Endothelial cell (in vitro differentiated cells): Measurements from ENCODE around the gene FZR1. TPM values are rescaled to one million over a fixed set of nuclear protein-coding genes. Genes with fewer than 3 reads are reported as not detected.

ENCODE experiments used
- DNase-seq: peaks from one replicate; pipeline ENCODE4 v3.0.0; 2021; ENCODE audit warnings: low spot score
- H3K27ac Mint-ChIP-seq: one replicate; pipeline ENCODE4 v1.8.0; 2021; ENCODE audit warnings: mixed read lengths, inconsistent platforms; ENCODE audit not compliant: unreplicated experiment
- H3K27me3 Mint-ChIP-seq: one replicate; pipeline ENCODE4 v1.8.0; 2021; ENCODE audit warnings: mild to moderate bottlenecking, moderate library complexity, mixed read lengths, inconsistent platforms; ENCODE audit not compliant: unreplicated experiment
- H3K36me3 Mint-ChIP-seq: one replicate; pipeline ENCODE4 v1.8.0; 2021; ENCODE audit warnings: mild to moderate bottlenecking, low read depth, mixed read lengths, inconsistent platforms; ENCODE audit not compliant: unreplicated experiment
- H3K4me1 Mint-ChIP-seq: one replicate; pipeline ENCODE4 v1.8.0; 2021; ENCODE audit warnings: mild to moderate bottlenecking, mixed read lengths, inconsistent platforms; ENCODE audit not compliant: unreplicated experiment
- H3K4me3 Mint-ChIP-seq: one replicate; pipeline ENCODE4 v1.8.0; 2021; ENCODE audit warnings: mild to moderate bottlenecking, mixed read lengths, inconsistent platforms; ENCODE audit not compliant: unreplicated experiment
- H3K9me3 Mint-ChIP-seq: one replicate; pipeline ENCODE4 v1.8.0; 2021; ENCODE audit warnings: mixed read lengths, inconsistent platforms; ENCODE audit not compliant: unreplicated experiment
- total RNA-seq: library from RNA; stranded (reverse); fragmentation: NEBNext Ultra II Directional; extraction: Animal tissue kit (Norgen Biotek cat#: 25700); gene quantifications from one replicate; pipeline ENCODE4 v1.2.1, GENCODE V29; 2021; ENCODE audit not compliant: unreplicated experiment
- TF ChIP-seq, protein P1 (sequence below): fragments of 200-600 bp; sonication (generic); IDR thresholded peaks from one replicate; pipeline ENCODE4 v1.5.0; 2021; ENCODE audit warnings: antibody characterized with exemption; ENCODE audit not compliant: unreplicated experiment

FZR1 gene
- total RNA-seq, 1 donor from 2014 or later = 38.9 TPM

DNA sequence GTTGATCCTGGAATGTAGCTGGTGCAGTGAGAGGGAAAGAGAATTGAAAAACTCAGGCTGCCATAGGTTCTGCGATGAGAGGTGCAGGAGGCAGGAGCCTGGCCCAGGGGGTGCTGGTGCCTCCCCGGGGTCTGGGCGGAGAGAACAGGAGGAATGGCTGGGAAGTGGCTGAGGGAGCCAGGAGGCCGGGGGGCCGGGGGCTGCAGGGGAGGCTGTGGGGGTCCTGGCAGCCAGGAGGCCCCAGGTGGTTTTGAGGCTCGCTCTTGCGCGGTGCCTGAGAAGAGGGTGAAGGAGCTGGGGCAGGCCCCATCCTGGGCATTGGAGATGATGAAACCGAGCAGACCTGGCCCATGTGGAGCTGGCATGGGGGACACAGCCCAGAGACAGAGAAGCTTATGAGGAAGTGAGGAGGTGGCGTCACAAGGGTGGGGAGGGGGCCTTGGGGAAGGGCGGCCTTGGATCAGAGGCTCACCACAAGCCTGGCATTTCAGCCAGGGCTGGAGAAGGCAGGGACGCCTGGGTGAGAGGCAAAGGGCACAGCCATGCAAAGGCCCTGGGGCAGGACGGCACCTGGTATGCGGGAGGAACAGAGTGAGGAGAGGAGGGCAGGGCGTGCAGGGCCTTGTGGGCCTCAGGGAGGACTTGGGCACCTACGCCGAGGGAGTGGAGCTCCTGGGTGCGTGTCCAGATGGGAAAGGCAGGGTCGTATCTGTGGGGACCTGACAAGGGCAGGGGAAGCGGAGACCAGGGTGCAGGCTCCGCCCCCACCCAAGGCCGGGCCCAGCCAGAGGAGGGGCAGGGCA, 31.5 kb downstream of the FZR1 start:
- peaks cover 11% of the 10 kb centered on the region for H3K36me3 Mint-ChIP-seq
- H3K27ac Mint-ChIP-seq = no peak overlapping the region
- DNase-seq = no peak
- H3K4me1 Mint-ChIP-seq = peaks cover 2% of the 10 kb centered on the region
- peaks cover 15% of the 10 kb centered on the region for H3K27me3 Mint-ChIP-seq
- TF ChIP-seq, protein P1, sequence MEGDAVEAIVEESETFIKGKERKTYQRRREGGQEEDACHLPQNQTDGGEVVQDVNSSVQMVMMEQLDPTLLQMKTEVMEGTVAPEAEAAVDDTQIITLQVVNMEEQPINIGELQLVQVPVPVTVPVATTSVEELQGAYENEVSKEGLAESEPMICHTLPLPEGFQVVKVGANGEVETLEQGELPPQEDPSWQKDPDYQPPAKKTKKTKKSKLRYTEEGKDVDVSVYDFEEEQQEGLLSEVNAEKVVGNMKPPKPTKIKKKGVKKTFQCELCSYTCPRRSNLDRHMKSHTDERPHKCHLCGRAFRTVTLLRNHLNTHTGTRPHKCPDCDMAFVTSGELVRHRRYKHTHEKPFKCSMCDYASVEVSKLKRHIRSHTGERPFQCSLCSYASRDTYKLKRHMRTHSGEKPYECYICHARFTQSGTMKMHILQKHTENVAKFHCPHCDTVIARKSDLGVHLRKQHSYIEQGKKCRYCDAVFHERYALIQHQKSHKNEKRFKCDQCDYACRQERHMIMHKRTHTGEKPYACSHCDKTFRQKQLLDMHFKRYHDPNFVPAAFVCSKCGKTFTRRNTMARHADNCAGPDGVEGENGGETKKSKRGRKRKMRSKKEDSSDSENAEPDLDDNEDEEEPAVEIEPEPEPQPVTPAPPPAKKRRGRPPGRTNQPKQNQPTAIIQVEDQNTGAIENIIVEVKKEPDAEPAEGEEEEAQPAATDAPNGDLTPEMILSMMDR = no peak
- no peaks in the 10 kb centered on the region for H3K9me3 Mint-ChIP-seq
- H3K4me3 Mint-ChIP-seq = no peak overlapping the region

- DNase-seq = no peak
- H3K9me3 Mint-ChIP-seq = no peaks in the 10 kb centered on the region
- peaks cover 2% of the 10 kb centered on the region for H3K4me1 Mint-ChIP-seq
- peaks cover 10% of the 10 kb centered on the region for H3K36me3 Mint-ChIP-seq
- no peak overlapping the region for H3K27ac Mint-ChIP-seq
- peaks cover 14% of the 10 kb centered on the region for H3K27me3 Mint-ChIP-seq
- H3K4me3 Mint-ChIP-seq = no peak overlapping the region
- TF ChIP-seq, protein P1 = no peak
These were observed 32.3 kb downstream of the FZR1 start for GRCh38 chr19:3538258-3538929.

- Mint-ChIP-seq H3K9me3 (no peaks in the 10 kb centered on the region), H3K36me3 (peaks cover 5% of the 10 kb centered on the region)
- no peak for DNase-seq
These were observed 33.0 kb downstream of the FZR1 start, which contains the start of gene TEKTIP1 for GRCh38 chr19:3538965-3539755. TSS of gene TEKTIP1 (plus strand) at chr19:3539174. CDS start at chr19:3539178, 4 bp downstream.

GRCh38 chr19:3539756-3540118, 33.6 kb downstream of the FZR1 start:
- Mint-ChIP-seq H3K27me3 (peaks cover 14% of the 10 kb centered on the region), H3K4me3 (peak overlapping the region; percentile 42), H3K27ac (no peak overlapping the region), H3K9me3 (no peaks in the 10 kb centered on the region), H3K36me3 (peaks cover 5% of the 10 kb centered on the region), H3K4me1 (peaks cover 2% of the 10 kb centered on the region)
- no peak for DNase-seq
- TF ChIP-seq, protein P1 = no peak

More at GRCh38 chr19:3538965-3539755, 33.0 kb downstream of the FZR1 start, which contains the start of gene TEKTIP1:
- Mint-ChIP-seq H3K27me3 (peaks cover 14% of the 10 kb centered on the region), H3K27ac (no peak within 1 kb of the TSS), H3K4me1 (peaks cover 2% of the 10 kb centered on the region), H3K4me3 (peak within 1 kb of the TSS; percentile 42)
- TF ChIP-seq, protein P1 = no peak
